ENCODE data around the gene CHRND.

DNA sequence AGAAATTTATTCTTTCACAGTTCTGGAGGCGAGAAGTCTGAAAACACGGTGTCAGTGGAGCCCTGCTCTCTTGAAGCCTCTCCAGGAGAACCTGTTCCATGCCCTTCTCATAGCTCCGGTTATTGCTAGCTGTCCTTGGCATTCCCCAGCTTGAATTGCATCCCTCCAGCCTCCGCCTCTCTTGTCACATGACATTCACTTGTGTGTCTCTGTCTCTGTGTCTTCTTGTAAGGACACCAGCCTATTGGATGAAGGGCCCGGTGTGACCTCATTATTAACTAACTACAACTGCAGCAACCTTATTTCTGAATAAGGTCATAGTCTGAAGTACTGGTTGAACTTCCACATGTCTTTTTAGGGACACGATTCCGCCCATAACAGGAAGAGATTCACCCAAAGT is 10.3 kb upstream of the CHRND start:
- TF ChIP-seq, protein P1, sequence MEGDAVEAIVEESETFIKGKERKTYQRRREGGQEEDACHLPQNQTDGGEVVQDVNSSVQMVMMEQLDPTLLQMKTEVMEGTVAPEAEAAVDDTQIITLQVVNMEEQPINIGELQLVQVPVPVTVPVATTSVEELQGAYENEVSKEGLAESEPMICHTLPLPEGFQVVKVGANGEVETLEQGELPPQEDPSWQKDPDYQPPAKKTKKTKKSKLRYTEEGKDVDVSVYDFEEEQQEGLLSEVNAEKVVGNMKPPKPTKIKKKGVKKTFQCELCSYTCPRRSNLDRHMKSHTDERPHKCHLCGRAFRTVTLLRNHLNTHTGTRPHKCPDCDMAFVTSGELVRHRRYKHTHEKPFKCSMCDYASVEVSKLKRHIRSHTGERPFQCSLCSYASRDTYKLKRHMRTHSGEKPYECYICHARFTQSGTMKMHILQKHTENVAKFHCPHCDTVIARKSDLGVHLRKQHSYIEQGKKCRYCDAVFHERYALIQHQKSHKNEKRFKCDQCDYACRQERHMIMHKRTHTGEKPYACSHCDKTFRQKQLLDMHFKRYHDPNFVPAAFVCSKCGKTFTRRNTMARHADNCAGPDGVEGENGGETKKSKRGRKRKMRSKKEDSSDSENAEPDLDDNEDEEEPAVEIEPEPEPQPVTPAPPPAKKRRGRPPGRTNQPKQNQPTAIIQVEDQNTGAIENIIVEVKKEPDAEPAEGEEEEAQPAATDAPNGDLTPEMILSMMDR (conservative IDR thresholded peaks at IDR 0.05; ENCODE audit: low read depth in 2 of 2), result no peak
- TF ChIP-seq EZH2 (IDR thresholded peaks at IDR 0.05; ENCODE audit: low read depth, unreplicated experiment) (no peak), POLR2AphosphoS5 (IDR thresholded peaks at IDR 0.05; ENCODE audit: low read depth) (no peak), EZH2phosphoT487 (IDR thresholded peaks at IDR 0.05; ENCODE audit: unreplicated experiment) (no peak), ZNF114 (CRISPR knock-in tag; IDR thresholded peaks at IDR 0.05) (no peak), JUNB (IDR thresholded peaks at IDR 0.05; ENCODE audit: unreplicated experiment) (no peak)

Data from GM23338 (cell line).